ENCODE results near the gene GRK6.

- TF ChIP-seq REST (IDR thresholded peaks at IDR 0.05; ENCODE audit: insufficient read depth in 1 of 2, low read depth in 2 of 2, low read length in 2 of 2) (no peak), SIN3A (IDR thresholded peaks at IDR 0.05; ENCODE audit: borderline replicate concordance, insufficient read depth, low read length) (no peak), TAF1 (IDR thresholded peaks at IDR 0.05; ENCODE audit: borderline replicate concordance, insufficient read depth, low read length) (no peak), FOXP2 (optimal IDR thresholded peaks at IDR 0.05; ENCODE audit: borderline replicate concordance, extremely low read depth, extremely low read length, insufficient read depth) (no peak), POLR2AphosphoS5 (IDR thresholded peaks at IDR 0.05; ENCODE audit: low read depth, low read length) (no peak)
Measured at GRCh38 chr5:177382423-177383029, 44.0 kb upstream of the GRK6 start.
